Kidney capillary endothelial cell (primary cell): ENCODE results near the gene NHERF2.
A peak's percentile ranks its signal among the peaks of the same experiment; 100 is the strongest.

ENCODE experiments used
- DNase-seq: peaks from one replicate; pipeline ENCODE4 v3.0.0-alpha.2; 2018; ENCODE audit warnings: low spot score

The NHERF2 gene

DNA sequence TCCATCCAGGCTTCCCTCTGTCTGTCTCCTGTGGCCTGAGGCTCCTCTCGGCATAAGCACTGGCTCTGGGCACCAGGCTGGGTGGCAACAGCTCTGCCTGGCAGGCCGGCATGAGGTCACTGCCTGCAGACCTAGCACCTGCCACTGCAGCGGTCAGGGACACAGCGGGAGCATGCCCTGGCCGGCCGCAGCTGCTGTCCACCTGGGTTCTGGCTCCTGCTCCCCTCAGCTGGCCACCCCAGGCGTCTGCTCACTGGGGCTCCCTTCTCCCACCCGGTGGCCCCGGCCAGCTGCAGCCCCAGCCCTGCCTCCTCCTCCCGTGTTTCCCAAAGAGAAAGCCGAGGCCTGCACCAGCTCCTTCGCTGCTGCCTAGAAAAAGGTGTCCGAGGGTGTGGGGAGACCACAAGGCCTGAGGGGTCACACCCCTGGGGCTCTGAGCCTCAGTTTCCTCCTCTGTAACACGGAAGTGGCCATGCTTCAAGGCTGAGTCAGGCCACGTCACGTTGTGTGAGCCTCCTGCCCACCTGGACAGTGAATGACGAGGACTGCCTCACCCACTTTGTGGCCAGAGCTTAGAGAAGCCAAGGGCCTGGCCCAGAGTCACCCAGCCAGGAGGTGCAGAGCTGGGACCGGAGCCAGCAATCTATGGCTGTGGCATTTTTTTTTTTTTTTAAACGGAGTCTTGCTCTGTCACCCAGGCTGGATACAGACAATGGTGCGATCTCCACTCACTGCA is 14.3 kb downstream of the NHERF2 start:
- DNase-seq = no peak

DNA sequence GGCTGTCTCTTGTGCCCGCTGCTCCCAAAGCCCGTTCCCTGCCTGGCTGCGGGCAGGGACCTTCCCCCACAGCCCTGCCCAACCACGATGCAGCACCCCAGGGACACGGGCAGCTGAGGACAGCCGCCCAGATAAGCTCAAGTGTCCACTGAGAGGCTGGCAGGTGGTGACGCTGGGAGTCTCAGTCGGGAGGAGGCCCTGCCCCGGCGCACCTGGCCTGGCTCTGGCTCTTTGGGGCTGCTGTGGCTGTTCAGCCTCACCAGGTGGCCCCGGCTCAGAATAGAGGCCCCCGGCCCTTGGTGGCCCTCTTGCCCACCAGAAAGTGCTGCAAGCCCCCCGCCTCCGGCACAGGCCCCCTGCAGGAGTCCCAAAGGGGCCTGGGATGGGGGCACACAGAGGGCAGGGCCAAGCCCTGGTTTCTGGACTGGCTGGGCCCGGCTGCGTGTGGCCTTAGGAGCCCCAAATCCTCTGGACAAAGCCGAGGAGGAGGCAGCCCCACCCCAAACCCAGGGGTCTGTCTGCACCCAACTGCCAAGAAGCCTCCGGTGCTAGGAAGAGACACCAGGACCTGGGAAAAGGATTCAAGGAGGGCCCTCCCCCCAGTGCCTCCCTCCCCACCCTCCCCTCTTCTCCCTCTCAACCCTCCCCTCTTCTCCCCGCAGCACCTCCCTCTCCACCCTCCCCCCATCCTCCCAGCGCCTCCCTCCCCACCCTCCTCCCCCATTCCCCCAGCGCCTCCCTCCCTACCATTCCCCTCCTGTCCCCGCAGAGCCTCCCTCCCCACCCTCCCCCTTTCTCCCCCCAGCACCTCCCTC is 15.7 kb downstream of the NHERF2 start:
- no peak for DNase-seq

DNA sequence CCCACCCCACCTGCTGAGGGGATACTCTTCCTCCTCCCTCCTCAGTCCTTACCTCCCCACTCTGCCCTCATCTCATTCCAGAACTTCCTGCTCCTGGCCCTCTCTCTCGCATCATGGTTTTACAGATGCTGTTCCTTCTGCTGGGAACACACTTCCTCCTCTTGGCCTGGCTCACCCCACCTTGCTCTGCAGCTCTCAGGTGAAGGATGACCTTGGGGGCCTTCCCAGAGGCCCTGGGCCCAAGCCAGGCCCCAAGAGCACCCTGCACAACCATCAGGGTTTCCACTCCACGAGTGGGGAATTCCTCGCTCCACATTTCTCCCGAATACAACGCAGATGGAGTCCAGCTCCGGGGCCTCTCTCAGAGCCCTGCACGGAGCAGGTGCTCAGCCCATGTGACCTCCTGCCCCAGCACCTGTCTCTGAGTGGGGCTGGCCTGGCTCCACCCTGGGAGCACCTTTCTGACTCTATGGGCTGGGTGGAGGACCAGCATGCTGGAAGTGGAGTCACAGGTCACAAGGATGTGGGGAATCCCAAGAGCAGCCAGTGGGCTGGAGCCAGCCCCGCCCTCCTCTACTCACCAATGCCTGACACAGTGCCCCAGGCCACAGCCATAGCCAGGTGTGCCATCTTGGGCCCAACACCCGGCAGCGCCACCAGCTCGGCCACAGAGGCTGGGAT is 16.4 kb downstream of the NHERF2 start:
- no peak for DNase-seq

DNA sequence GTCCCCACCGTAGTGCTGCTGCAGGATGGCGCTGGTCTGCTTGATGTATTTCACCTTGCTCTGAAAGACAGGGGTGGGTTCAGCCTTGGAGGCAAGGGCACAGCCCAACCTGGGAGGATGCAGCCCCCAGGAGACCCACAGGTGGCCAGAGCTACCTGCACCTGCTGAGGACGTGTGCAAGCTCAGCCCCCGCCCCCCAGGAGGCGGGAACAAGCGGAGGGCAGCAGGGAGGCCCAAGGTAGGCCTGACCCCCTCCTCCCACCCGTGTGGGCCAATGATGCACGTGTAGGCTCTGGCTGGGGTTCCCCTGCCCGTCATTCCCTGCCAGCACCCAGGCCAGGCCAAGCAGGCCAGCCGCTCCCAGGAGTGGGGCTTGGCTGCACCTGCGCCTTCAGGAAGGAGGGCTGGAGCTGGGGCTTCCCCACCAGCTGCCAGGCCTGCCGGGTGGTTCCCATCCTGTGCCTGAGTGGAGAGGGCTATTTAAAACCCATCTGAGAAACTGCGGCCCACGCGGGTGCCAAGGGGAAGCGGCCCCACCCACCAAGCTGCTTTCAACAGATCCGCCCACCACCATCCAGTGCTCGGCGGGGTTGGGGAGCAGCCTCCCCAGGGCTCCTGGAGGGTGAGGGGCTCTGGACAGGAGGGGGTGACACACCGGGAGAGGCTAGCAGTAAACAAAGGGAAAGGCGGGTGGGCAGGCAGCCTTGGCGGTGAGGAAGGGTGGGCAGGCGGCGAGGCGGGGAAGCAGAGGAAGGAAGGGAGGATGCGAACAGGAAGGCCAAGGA is 17.2 kb downstream of the NHERF2 start:
- no peak for DNase-seq

DNA sequence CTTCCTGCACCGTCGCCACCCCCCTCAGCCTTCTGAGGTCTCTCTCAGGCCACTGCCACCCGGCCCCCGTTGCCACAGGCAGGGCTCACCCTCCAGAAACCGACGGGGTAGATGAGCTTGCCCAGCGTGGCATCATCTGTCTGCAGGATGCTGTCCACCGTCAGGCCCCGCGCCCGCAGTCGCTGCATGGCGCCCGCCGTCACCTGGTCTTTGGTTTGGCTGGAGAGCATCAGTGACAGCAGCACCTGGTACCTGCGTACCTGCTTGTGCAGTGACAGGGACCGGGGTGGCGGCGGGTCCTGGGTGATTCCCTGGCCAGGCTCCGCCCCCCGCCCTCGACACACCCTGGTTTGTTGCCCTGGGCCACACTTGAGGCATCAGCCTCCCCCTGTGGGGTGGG is 17.8 kb downstream of the NHERF2 start:
- no peak for DNase-seq

DNA sequence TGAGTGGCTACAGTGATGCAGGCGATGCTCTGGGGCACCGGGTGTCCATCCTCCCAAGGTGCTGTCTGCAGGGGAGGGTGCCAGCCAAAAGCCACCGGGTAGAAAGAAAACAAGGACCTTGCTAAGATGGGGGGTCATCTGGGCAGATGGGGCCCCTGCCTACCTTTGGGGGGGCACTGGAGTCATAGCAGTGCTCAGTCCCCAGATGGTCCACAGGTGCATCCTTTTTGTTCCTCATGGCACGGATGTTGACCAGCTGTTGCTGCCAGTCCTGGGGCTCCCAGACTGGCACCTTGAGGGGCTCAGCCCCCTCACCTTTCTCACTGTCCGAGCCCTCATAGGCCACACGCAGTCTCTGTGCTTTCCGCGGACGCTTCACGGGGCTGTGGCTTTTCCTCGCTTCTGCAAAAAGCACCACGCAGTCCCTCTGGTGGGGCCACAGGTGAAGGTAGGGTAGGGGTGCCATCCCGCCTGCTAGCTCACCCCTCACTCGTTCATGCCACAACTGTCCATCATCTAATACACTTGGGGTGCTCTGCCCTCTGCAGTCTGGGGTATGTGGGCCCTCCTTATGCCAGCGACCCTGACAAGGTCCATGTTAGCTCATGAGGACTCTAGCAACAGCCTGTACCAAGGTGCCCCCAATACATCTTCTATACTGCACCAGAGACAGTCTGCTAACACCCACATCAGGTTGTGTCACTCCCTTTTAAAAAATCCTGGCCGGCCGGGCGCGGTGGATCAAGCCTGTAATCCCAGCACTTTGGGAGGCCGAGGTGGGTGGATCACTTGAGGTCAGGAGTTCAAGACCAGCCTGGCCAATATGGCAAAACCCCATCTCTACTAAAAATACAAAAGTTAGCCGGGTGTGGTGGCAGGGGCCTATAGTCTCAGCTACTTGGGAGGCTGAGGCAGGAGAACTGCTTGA is 19.5 kb downstream of the NHERF2 start:
- no peak for DNase-seq

DNA sequence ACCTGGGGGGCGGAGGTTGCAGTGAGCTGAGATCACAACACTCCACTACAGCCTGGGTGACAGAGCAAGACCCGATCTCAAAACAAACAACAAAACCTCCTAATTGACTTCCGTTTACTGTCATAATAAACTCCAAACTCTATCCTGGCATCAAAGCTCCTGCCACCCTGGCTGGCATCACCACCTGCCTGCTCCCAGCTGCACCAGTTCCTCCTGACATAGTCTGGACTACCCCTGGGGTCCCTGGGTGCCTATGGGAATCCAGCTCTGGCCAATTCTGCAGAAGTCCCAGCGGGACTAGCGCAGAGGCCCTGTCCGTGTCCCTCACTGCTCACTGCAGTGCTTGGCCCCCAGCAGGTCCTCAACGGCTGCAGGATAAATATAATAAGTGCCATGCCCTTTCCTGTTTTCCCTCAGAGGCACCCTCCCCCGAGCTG is 20.2 kb downstream of the NHERF2 start:
- DNase-seq = no peak

DNA sequence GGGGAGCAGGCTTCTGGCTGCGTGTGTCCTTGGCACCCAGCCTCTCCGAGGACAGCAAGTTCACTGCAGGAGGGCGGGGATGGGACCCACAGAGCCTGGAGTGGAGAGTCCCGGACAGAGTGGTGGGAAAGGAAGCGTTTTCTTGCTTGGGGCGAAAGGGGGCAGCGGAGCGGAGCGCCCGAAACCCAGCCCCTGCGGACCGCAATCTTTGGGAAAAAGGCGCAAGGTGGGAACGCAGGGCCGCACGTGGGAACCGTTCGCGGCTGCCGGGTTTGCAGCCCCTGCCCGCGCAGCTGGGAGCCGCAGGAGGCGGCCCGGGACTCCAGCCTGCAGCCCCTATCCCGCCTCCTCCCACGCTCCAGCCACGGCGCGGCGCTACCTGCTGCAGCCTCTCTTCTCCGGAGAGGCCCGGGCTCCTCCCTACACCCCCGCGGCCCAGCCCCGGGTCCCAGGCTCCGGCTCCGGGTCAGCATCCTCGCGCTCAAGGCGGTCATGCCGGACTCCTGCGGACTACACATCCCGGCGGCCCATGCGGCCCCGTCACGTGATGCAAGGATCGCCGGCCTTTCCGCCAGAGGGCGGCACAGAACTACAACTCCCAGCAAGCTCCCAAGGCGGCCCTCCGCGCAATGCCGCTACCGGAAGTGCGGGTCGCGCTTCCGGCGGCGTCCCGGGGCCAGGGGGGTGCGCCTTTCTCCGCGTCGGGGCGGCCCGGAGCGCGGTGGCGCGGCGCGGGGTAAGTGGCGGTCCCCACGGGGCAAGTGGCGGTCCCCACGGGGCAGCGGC is 20.8 kb downstream of the NHERF2 start, which contains the start of the genes NTHL1 and TSC2:
Gene NTHL1, minus strand, starts transcription at position 505 of the 786 bp plus-strand sequence. Its CDS starts 11 bp downstream, at position 494.
Gene TSC2, plus strand, starts transcription at position 656 of the 786 bp plus-strand sequence. CDS start 631 bp downstream, outside the sequence.
- DNase-seq = peak; percentile 95

DNA sequence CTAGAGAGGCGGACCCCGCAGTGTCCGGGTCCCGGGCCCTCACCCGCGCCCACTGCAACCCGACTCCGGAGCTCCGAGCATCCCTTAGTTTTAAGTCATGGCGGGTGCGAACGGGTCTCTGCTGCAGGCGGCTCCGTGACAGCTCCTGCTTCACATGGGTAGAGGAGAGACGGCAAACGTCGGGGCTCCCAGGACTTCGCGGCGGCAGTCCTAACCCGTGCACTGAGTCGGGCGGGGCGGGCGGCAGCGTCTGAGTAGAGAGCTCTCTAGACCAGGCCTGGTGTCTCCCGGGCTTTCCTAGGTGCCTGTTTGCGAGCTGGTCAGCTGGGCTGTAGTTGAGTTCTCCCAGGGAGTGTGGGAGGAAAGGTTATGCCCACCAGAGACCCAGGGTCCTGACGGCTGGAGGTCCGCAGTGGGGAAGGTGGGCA is 21.4 kb downstream of the NHERF2 start:
- DNase-seq = no peak

DNA sequence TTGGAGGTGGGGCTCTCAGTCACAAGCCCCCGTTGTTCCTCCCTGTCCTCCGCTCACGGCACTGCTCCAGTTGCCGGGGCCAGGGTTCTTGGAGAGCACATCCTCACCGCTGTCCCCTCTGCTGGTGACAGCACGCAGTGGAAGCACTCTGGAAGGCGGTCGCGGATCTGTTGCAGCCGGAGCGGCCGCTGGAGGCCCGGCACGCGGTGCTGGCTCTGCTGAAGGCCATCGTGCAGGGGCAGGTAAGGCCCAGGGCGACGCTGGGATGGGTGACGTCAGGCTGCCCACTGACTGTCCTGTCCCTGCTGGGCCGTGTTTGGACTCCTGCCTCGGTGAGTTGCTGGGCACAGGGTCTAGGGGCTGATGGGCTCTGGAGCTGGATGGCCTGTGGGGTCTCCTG is 26.5 kb downstream of the NHERF2 start:
- DNase-seq = no peak

DNA sequence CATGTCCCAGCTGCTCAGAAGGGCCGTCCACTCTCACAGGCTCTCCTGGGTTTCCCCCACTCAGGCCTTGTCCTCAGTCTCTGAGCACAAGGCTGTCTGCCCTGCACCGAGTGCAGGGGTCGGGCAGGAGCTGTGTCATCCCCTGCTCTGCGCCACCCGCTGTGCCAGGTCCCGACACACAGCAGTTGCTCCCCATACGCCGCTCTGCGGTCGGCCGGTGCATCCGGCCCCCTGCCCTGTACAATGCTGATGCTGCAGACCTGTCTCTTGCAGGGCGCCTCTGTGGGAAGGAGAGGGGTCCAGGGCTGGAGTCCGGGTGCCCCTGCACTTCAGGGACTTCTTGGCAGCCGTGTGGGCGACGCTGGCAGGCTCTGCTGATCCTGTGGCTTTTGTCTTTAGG is 27.2 kb downstream of the NHERF2 start:
- DNase-seq = no peak

DNA sequence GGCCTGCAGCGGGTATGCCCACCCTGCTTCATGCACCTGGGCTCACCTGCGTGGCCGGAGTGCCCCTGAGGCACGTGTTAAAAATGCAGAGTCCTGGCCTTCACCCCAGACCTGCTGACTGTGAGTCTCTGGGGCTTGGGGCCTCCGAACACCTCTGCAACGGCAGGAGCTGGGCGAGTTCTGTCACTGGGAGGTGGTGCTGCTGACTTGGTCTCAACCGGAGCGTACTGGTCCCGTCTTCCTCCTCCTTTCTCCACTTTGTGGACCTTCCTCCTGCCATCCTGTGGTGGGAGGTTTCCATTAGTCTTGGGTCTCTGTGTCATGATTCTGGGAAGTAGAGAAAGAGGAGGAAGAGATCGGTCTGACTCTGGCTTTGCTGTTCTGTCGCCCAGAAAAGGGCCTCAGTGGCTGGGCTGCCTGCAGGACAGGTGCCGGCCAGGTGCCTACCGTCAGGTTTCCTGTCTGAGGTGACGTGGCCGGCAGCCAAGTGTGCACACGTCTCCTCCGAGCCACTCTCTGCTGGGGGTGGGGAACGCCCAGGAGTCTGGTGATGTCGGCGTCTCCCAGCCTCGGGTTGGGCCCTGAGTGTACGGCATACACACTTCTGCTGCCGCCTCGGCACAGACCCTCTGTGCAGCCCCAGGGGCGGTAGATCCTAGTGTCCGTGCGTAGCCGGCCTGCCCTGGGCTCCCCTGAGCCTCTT is 28.0 kb downstream of the NHERF2 start:
- no peak for DNase-seq

DNA sequence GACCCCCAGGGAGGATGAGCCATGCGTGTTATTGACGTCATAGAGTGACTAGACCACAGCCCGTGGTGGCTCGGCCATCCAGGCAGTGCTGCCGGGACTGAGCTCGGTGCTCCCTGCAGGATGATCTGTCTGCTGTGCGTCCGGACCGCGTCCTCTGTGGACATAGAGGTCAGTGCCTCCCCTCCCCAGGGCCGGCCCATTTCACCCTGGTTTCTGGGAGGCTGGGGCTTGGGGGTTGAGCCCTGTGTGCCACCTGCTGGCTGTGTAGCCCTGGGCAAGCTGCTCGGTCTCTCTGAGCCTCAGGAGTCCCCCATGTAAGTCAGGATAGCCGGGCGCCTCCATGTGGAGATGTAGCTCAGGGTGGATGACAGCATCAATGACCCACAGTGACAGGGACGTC is 29.4 kb downstream of the NHERF2 start:
- DNase-seq = no peak

DNA sequence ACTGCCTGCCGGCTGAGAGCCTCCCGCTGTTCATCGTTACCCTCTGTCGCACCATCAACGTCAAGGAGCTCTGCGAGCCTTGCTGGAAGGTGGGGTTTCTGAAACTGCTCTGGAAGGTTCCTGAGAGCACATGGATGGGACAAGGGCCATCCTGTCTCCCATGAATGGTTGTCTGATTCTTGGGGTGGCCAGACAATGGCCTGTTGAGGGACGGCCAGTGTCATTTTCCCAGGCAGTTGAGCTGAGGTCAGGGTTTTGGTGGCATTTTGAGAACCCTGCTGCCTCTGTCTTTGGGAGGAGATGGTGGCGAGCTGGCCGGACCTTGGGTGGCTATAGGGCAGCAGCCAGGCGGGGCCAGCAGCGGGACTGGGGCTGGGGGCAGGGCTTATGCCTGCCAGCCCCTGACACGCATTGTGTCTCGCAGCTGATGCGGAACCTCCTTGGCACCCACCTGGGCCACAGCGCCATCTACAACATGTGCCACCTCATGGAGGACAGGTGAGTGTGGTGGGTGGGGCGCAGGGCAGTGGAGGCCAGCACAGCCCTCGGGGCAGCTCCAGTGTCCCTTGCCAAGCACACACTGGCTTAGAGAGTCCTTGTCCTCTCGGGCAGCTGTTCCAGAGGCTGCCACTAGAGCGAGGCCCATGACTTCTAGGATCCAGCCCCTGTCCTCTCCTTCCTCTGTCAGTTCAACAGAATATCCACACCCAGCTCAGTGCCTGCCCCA is 30.1 kb downstream of the NHERF2 start:
- DNase-seq = no peak

DNA sequence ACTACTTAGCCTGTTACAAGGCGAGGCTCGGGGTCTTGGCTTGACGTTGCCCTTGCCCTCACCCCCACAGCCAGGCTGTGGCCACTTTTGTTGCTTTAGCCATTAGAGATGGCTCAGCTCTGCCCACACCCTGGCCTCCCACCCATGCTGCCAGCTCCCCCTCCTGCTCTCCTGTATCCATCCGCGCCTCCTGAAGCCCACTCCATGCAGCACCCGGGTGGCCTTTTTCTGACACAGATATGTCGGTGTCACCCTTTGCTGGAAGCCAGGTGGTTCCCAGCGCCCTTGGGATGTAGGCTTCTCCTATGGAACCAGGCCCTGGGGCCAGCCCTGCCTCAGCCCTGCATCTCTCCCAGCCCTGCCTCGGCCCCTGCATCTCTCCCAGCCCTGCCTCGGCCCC is 30.7 kb downstream of the NHERF2 start:
- no peak for DNase-seq

DNA sequence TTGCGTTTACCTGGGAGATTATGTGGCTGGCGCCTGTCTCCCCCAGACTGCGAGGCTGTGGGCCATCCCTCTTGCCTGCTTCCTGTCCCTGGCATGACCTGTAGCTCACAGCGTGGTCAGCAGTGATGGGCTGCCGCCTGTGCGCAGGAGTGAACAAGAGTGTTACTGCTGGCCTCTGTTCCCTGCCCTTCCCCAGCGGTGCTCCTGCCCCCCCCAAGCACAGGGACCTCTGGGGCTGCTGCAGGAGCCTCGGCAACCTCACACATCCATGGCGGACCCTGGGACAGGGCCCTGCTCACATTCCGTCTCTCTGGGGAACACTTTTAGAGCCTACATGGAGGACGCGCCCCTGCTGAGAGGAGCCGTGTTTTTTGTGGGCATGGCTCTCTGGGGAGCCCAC is 31.7 kb downstream of the NHERF2 start:
- DNase-seq = no peak

DNA sequence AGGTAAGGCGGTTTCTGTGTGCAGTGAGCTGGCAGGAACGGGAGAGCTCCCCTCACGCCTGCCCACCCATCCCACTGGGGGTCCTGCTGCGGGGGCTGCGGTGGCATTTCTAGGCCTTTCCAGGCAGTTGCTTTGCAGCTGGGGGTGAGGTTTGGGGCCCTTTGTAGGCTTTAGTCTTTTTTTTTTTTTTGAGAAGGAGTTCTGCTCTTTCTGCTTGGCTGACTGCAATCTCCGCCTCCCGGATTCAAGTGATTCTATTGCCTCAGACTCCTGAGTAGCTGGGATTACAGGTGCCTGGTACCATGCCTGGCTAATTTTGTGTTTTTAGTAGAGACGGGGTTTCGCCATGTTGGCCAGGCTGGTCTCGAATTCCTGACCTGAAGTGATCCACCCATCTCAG is 32.2 kb downstream of the NHERF2 start:
- no peak for DNase-seq

DNA sequence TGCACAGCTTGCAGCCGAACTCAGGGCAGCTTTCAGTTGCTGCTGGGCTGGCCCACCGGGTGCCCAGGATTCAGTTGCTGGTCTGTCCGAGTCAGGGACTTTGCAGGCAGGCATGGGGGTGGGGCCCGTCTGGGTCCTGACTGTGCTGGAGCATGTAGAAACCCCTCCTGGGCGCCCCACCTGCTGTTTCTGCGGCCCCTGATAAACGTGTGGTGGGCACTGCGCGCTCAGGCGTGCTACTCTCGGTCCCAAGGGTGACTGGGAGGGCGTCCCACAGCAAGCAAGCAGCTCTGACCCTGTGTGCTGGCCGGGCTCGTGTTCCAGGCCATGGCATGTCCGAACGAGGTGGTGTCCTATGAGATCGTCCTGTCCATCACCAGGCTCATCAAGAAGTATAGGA is 33.6 kb downstream of the NHERF2 start:
- DNase-seq = no peak

DNA sequence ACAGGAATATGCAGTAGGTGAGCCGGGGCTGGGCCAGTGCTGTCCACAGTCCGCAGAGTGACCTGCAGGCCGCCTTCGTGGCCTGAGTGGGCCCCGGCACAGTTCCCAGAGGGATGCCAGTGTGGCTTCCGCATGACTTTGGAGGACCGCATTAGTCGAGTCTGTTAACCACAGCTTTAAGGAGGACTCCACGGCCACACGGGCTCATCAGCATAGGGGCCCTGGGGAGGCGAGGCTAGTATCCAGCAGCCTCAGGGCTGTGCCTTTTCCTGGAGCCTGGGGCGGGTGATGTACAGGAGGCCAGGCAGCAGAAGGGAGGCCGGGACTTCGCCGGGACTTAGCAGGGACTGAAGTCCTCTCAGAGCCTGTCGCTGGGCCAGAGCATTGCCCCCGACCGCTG is 34.3 kb downstream of the NHERF2 start:
- DNase-seq = no peak
